Mesothelial cell of epicardium (in vitro differentiated cells): ENCODE data around the gene ZNF280A. TPM values are rescaled to one million over a fixed set of nuclear protein-coding genes. Genes with fewer than 3 reads are reported as not detected.

Source experiments
- DNase-seq, 2 experiments: peaks; one replicate each; pipeline ENCODE4 v3.0.0; 2021; ENCODE audit warnings: low spot score in 2 of 2; ENCODE audit not compliant: unreplicated experiment in 2 of 2
- H3K27ac Mint-ChIP-seq: 2 replicates; pipeline ENCODE4 v1.8.0; 2021; ENCODE audit warnings: mixed read lengths
- H3K27me3 Mint-ChIP-seq: 2 replicates; pipeline ENCODE4 v1.8.0; 2021; ENCODE audit warnings: low read depth, mixed read lengths
- H3K36me3 Mint-ChIP-seq: 2 replicates; pipeline ENCODE4 v1.8.0; 2021; ENCODE audit warnings: mixed read lengths
- H3K4me1 Mint-ChIP-seq: 2 replicates; pipeline ENCODE4 v1.8.0; 2021; ENCODE audit warnings: mixed read lengths
- H3K4me3 Mint-ChIP-seq: 2 replicates; pipeline ENCODE4 v1.8.0; 2021; ENCODE audit warnings: mild to moderate bottlenecking, moderate library complexity, mixed read lengths
- H3K9me3 Mint-ChIP-seq: 2 replicates; pipeline ENCODE4 v1.8.0; 2021; ENCODE audit warnings: mixed read lengths
- total RNA-seq: library from RNA; stranded (reverse); gene quantifications from 3 replicates; pipeline ENCODE4 v1.2.1, GENCODE V29; 2021
- TF ChIP-seq, protein P1 (sequence below): fragments of 200-600 bp; sonication (generic); IDR thresholded peaks from one replicate; pipeline ENCODE4 v1.5.0; 2021; ENCODE audit warnings: antibody characterized with exemption; ENCODE audit not compliant: unreplicated experiment

The ZNF280A gene
- total RNA-seq, 1 donor from 2014 or later = 0.16 TPM

DNA sequence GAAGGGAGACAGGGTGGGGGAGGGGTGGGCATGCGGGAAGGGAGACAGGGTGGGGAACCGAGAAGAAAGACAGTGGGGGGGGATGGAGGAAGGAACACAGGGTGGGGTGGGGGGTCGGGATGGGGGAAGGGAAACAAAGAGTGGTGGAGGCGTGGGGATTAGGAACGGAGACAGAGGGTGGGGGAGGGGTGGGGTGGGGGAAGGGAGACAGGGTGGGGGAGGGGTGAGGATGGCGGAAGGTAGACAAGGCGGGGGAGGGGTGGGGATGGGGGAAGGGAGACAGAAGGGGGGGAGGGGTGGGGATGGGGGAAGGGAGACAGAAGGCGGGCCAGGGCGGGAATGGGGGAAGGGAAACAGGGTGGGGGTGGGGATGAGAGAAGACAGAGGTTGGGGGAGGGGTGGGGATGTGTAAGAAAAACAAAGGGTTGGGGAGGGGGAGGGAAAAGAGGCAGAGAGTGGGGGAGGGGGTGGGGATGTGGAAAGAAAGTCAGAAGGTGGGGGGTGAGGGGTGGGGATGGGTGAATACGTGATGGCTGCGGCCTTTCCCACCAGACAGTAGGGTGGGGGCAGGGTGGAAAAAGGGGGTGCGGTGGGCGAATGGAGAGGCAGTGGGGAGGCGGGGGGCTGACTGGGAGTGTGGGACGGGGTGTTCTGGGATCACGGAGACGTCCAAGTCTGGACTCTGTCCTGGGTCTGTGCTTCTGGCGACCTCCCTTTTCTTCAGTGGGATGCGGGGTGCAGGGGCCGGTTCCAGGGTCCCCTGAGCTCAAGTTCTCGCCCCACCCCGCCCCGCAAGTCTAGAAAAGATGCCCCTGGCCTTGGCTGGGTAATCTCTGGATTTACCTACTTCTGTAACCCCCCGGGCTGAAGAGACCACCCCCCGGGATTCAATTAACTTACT, 38.3 kb upstream of the ZNF280A start:
- peaks cover 21% of the 10 kb centered on the region for H3K27me3 Mint-ChIP-seq
- no peaks in the 10 kb centered on the region for H3K36me3 Mint-ChIP-seq

GRCh38 chr22:22556995-22557925, 37.2 kb upstream of the ZNF280A start:
- no peaks in the 10 kb centered on the region for H3K36me3 Mint-ChIP-seq
- TF ChIP-seq, protein P1, sequence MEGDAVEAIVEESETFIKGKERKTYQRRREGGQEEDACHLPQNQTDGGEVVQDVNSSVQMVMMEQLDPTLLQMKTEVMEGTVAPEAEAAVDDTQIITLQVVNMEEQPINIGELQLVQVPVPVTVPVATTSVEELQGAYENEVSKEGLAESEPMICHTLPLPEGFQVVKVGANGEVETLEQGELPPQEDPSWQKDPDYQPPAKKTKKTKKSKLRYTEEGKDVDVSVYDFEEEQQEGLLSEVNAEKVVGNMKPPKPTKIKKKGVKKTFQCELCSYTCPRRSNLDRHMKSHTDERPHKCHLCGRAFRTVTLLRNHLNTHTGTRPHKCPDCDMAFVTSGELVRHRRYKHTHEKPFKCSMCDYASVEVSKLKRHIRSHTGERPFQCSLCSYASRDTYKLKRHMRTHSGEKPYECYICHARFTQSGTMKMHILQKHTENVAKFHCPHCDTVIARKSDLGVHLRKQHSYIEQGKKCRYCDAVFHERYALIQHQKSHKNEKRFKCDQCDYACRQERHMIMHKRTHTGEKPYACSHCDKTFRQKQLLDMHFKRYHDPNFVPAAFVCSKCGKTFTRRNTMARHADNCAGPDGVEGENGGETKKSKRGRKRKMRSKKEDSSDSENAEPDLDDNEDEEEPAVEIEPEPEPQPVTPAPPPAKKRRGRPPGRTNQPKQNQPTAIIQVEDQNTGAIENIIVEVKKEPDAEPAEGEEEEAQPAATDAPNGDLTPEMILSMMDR = no peak
- no peaks in the 10 kb centered on the region for H3K4me1 Mint-ChIP-seq
- H3K27ac Mint-ChIP-seq = no peak overlapping the region
- no peak overlapping the region for H3K4me3 Mint-ChIP-seq
- no peaks in the 10 kb centered on the region for H3K9me3 Mint-ChIP-seq
- DNase-seq = no peak
- H3K27me3 Mint-ChIP-seq = peaks cover 26% of the 10 kb centered on the region

More for the DNA sequence above, 38.3 kb upstream of the ZNF280A start:
- Mint-ChIP-seq H3K4me3 (no peak overlapping the region), H3K9me3 (no peaks in the 10 kb centered on the region), H3K27ac (no peak overlapping the region), H3K4me1 (no peaks in the 10 kb centered on the region)
- DNase-seq = no peak
- TF ChIP-seq, protein P1 = no peak

- Mint-ChIP-seq H3K4me3 (no peak overlapping the region), H3K36me3 (no peaks in the 10 kb centered on the region), H3K4me1 (no peaks in the 10 kb centered on the region), H3K27ac (no peak overlapping the region), H3K27me3 (peaks cover 26% of the 10 kb centered on the region), H3K9me3 (no peaks in the 10 kb centered on the region)
- TF ChIP-seq, protein P1 = no peak
- DNase-seq = no peak
Observed at GRCh38 chr22:22556578-22556977, 36.5 kb upstream of the ZNF280A start.

DNA sequence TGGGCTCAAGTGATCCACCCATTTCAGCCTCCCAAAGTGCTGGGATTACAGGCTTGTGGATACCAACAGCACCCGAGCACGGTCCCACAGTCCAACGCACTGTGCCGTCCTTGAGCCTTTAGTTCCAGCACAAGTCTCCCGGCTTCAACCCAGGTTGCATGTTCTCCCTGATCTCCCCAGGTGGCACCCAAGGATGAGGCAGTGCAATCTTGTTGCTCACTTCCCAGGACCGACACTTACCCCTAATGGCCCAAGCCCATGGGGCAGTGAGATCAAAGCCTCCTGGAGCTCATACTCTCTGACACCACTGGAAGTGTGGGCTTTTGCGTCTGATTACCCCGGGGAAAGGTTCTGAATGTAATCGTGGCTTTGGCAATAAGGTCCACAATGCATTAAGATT, 35.5 kb upstream of the ZNF280A start:
- Mint-ChIP-seq H3K4me1 (no peaks in the 10 kb centered on the region), H3K27ac (no peak overlapping the region), H3K36me3 (no peaks in the 10 kb centered on the region), H3K4me3 (no peak overlapping the region), H3K9me3 (no peaks in the 10 kb centered on the region), H3K27me3 (peaks cover 35% of the 10 kb centered on the region)
- TF ChIP-seq, protein P1 = no peak
- DNase-seq = no peak

DNA sequence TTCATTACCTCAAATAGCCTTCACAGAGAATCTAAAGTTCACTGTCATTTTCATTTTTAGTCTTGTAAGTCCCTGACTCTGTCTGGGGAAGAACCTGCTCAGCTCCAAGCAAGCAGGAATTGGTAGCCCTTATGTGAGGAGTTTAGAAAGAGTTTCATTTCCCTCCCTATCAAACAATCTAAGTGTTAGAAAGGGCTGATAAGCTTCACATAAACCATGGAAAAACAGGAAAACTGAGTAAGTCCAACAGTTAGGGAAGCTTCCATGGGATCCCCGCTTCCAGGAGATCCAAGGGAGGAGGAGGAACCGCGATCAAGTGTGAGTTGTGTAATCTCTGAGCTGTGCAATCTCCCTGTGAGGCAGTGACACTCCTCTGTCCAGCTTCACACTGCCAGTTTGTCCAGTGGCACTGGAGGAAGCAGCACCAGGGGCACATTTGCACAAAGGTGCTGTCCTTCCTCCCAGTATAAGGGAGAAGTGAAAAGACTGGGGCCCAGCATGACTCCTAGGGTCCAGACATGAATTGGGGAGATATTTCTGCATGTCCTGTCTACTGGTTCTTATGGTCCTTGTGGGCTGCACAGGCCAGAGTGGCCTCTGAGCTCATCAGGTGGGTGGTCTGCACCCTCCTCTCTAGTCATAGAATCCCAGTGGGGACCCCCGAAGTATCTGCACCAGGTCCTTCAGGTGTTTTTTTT, 34.7 kb upstream of the ZNF280A start:
- no peak for DNase-seq
- no peaks in the 10 kb centered on the region for H3K9me3 Mint-ChIP-seq
- no peak overlapping the region for H3K27ac Mint-ChIP-seq
- no peaks in the 10 kb centered on the region for H3K4me1 Mint-ChIP-seq
- H3K27me3 Mint-ChIP-seq = peaks cover 39% of the 10 kb centered on the region
- no peak overlapping the region for H3K4me3 Mint-ChIP-seq
- TF ChIP-seq, protein P1 = no peak
- H3K36me3 Mint-ChIP-seq = no peaks in the 10 kb centered on the region
